Brain pericyte (primary cell): ENCODE results near the gene PDE8B.

ENCODE experiments used
- DNase-seq: peaks from one replicate; pipeline ENCODE4 v3.0.0-alpha.2; 2012; ENCODE audit warnings: low read depth, low spot score

Gene PDE8B

DNA sequence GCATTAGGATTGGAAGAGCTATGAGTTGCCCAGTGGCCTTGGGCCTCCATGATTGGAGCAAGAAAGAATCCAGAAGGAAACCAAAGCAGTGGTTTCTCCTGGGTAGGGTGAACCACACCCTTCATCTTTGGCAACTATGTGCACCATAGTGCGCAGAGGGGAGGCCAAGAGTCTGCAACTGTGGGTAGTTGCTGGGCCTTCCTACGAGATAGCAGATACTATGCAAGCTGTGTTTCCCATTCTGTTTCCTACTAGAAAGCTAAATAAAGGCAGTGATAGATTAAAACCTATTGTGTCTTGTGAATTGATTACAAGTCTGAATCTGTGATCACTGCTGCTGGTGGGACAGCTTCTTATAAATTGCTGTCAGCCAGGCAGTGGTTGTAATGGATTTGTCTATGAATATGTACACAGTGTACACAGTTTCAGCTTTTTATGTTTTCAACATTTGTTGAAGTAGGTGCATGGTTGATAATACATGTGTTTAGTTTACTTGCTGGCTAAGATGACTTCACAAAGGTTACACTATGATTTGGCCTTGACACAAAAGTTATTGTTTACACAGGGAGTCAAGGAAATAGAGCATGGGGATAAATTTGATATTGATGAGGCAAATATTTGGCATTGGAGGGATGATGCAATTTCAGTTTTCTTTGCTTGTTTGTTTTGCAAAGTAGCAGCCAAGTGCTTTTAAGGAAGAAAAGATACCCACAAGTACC lies 23.7 kb upstream of the PDE8B start:
- DNase-seq = no peak

DNA sequence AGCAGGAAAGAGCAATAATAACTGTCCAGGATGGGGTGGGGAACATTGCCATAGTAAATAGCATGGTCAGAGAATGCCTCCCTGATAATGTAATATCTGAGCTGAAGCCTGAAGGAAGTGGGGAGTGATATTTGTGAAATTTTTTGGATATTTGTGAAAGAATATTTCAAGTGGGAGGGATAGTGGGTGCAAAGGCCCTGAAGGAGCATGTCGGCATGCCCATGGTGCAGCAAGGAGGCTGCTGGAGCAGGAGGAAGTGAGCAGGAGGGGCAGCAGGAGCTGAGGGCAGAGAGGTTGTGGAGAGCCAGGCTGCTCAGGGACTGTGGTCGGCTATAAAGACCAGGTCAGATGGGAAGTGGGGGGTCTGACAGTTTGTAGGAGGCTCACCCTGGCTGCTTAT lies 21.1 kb upstream of the PDE8B start:
- no peak for DNase-seq

DNA sequence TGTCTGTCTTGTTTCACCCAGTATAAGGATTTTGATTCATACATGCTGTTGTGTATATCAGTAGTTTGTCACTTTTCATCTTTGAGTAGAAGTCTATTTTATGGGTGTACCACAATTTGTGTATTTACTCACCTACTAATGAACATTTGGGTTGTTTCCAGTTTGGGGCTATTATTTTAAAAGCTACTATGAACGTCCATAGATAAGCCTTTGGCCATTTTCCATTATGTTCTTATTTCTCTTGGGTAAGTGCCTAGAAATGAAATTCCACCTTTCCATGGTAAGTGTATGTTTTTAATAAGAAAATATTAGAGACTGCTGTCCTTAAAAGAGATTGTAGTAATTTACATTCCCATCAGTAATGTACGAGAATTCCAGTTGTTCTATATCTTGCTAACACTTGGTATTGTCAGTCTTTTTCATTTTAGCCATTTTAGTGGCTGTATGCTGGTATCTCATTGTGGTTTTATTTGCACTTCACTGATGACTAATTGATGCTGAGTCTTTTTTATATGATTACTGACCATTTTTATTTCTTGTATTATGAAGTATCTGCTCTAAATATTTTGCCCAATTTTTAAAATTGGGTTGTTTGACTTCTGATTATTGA lies 17.9 kb upstream of the PDE8B start:
- DNase-seq = no peak

DNA sequence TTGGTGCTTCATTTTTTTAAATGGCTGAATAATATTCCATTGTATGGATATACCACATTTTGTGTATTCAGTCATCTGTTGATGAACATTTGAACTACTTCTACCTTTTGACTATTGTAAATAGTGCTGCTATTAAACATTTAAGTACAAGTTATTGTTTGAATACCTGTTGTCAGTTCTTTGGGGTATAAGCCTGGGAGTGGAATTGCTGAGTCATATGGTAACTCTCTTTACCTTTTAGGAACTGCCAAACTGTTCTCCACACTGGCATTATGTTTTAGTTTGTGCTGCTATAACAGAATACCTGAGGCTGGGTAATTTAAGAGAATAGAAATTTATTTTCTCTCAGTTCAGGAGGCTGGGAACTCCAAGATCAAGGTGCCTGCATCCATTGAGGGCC lies 15.7 kb upstream of the PDE8B start:
- DNase-seq = no peak

DNA sequence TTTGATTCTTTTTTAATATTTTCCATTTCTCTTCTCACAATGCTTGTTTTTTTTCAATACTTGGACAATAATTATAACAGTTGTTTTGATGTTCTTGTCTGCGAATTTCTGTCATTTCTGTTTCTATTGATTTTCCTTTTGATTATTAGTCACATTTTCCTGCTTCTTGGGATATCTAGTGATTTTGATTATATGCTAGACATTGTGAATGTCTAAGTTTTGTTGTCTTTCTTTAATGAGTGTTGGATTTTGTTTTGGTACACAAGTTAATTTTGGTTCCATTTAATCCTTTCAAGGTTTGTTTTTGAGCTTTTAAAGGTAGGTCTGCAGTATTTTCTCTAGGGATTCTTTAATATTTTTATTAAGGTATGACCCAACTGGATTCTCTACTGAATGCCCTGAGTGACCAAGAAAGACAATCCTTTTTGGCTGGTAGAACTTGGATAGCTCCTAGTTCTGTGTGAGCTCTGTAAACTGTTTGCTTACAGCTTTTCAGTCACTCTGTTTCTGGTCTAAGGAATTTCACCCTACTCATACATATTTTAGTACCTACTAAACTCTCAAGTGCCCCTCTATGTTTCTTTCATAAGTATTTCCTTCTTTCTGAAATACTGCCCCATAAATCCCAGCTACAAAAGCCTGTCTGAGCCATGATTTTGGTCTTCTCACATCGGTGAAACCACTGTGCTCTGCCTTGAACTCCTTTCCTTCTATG lies 12.5 kb upstream of the PDE8B start:
- DNase-seq = no peak

DNA sequence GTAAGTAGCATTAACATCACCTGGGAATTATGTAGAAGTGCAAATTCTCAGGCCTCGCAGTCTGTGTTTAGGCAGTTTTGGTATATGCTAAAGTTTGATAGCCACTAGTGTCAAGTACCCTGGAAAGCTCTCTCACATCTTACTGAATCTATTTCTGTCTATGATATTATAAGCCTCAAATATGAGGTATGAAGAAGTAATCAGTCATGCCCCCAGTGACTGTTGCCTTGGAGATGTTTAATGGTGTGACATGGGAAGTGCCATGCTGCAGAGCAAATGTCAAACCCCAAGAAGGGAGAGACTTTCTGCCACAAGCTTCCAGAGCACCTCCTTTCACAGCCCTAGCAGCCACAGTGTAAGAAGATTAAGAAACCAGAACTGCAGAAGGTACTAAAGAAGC lies 9.8 kb upstream of the PDE8B start:
- DNase-seq = no peak

DNA sequence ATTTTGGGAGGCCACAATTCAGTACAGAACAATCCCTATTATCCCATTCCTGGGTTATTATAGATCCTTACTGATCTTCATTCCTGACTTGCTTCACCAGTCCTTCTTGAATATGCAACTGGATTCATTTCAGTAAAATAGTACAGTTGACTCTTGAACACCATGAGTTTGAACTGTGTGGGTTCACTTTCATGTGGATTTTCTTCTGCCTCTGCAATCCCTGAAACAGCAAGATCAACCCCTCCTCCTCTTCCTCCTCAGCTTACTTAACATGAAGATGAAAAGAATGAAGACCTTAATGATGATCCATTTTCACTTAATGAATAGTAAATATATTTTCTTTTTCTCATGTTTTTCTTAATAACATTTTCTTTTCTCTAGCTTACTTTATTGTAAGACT lies 8.3 kb upstream of the PDE8B start:
- no peak for DNase-seq

DNA sequence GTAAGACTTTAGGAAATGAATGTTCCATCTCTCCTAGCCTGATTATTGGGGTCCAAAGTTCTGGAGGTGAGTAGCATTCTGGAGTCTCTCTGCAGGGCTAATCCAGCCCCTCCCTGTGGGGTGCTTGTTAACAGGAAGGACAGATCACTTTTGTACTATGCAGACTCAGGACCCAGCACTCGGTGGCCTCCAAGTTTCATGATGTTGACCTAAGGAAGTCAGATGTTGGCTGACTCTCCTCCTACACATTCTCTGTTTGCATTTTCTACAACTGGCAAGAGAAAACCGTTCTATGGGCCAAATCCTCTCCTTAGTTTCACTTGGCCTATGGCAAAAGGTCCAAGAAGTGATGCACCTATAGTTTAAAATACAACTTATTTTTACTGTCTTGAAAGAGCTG lies 5.5 kb upstream of the PDE8B start:
- no peak for DNase-seq

DNA sequence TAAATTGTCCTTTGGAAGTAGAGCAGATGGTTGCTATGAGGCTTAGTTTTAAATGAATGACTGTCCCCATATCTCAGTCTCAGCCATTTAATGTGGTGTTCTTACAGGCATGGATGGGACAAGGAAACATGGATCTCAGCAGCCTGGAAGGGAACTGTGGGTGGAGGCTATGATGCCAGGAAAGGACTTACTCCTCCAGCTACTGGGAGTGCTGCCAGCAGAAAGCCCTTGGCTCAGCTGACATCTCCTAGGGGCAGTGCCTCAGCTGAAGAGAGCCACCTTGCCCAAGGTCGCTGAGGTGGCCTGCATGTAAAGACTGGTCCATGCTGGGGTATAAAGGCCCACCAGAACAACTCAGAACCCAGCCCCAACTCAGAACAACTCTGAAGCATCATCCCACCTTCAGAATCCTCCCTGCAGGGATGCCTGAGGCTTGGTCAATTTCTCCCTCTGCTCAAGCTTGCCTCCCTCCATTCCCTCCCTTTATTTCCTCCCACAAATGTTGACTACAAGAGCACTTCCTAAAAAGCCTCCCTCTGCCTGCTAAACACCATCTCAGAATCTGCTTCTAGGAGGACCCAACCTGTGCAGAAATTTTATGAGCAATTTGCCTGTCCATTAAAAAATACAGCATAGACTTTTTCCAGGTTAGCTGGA lies 1.8 kb upstream of the PDE8B start:
- no peak for DNase-seq

DNA sequence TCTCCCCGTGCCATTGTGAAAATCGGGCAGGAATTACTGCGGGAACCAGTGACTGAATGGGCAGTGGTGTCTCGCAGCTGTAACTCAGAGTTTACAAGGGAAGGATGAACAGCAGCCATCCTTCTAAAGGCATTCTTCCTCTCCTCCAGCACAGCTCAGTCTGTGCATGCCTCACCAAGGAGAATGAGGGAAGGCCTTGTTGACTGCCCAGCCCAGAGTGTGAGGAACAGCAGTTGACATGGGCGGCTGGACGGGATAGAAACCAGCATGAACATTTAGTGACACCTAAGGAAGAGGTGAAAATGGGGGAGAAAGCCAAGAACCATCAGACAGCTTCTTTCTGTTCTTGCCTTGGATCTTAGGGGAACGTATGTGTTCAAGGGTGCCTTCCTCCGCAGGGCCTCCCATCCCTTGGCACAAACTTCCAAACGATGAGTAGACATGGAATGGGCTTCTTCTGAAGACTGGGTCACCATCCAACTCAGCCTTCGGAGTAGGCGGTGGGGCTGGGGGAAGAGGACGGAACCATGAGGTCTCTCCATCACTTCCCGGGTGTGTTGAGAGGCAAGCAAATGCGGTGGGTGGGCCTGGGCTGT lies 887 bp upstream of the PDE8B start:
- no peak for DNase-seq

DNA sequence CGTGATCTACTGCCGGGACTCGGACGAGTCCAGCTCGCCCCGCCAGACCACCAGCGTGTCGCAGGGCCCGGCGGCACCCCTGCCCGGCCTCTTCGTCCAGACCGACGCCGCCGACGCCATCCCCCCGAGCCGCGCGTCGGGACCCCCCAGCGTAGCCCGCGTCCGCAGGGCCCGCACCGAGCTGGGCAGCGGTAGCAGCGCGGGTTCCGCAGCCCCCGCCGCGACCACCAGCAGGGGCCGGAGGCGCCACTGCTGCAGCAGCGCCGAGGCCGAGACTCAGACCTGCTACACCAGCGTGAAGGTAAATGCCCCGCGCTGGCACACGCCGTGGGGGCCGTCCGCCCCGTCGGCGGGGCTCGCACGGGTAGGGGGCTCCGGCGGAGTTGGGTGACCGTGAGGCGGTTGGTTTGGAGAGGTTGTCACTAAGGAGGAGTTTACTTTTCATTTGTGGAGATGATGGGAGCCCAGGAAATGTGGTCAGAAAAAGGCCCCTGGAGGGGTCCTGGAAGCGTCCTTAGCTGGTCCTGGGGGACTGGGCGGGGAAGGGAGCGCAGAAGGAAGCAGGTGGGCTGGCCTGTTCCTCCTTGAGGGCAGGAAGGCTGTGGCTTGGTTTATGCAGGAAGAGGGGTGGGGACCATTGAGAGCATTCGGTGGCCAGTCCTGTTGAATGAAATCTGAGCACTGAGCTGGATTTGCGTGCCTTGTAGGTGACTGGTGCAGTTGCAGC lies 647 bp downstream of the PDE8B start:
- DNase-seq = no peak

DNA sequence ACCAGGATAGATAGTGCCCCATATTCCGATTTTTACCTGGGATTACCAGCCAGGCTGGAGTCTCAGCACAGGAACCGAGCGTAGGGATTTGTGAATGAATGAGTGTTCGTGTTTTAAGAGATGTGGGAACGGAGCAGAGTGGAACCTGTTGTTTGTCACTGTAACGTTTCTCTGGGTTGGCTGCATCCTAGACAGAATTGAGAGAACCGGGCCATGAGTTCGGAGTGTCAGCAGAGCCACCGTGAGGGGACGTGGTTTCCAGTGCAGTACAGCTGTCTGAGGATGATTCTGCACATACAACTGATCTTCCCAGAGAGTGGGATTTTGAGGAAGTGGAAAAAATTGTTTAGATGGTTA lies 1.2 kb downstream of the PDE8B start:
- no peak for DNase-seq

DNA sequence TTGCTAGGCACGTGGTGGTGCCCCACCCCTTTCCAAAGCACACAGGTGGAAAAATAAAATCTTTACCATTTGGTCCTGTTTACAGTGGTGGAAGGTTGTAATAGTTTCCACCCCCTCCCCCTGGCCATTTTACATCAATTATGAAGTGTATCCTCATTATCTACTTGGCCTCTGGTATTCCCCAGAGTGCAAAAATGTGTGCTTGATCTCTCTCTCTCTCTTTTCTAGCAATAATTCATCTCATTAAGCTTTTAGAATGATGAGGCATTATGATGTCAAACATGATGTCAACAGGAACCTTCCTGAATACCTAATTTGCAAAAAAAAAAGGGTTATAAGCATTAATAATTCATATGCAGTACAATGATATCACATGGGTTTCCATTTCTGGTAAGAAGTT lies 3.1 kb downstream of the PDE8B start:
- DNase-seq = no peak

DNA sequence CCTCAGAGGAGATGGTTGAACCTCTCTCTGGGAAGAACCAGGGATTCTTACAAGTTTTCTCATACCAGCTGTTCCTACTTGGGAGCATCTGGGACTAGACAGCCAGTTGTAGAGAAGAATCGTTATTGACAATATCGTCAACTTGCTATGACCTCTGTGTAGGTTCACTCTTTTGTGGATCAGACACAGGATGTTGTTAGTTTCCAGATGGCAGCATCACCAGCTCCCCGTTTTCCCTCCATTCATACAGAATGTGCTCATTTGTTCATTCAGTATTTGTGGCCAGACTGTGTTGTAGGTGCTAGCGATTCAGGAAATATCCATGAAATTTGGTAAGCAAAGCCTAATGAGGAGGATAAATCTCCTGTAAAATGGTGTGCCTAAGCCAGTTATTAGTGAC lies 3.7 kb downstream of the PDE8B start:
- no peak for DNase-seq

DNA sequence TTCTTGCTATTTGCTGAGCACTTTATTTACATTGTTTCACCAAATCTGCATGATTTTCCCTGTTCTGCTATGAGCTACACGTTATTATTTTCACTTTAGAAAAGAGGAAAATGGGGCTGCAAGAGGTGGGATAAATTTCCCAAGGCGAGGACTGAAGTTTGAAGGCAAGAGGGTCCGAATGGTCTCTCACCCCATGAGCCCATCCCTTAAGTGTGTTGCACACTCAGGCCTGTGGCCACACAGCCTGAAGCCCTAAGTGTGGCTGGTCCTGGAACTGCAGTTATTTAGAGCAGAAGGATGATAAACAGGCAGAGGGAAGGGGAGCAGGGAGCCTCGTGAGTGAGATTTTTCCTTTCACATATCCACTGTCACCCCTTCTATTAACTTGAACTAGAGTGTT lies 7.8 kb downstream of the PDE8B start:
- DNase-seq = no peak

DNA sequence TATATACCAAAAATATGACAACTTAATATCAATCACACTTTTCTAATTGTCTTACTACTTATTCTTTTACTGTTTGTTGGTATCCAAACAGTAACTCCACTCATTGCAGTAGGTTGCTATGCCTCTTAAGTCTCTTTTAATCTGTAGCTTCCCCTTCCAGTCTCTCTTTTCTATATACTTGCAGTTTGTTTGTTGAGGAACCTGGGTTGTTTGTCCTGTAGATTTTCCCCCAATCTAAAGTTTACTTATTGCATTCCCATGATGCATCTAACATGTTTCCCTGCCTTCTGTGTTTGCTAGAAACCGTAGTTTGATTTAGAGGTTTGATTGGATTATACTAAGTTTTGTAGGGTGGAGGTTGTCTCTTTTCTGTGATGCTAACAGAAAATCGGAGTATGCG lies 10.6 kb downstream of the PDE8B start:
- no peak for DNase-seq

DNA sequence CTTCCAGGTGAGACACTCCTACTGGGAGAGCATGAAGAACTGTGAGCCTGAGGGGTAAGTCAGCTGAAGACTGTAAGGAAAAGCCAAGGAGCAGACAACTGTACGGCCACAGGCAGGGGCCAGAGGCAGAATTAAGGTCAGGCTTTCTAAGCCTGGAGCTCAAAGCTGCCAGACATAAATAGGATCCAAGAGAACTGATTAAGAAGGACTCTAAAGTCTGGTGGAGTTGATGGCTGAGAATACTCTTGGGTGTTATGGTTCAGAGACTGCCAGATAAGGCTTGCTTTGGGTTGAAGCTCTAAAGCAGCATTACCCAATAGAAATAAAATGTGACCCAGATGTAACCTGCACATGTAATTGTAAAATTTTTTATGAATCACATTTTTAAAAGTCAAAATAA lies 12.2 kb downstream of the PDE8B start:
- no peak for DNase-seq

DNA sequence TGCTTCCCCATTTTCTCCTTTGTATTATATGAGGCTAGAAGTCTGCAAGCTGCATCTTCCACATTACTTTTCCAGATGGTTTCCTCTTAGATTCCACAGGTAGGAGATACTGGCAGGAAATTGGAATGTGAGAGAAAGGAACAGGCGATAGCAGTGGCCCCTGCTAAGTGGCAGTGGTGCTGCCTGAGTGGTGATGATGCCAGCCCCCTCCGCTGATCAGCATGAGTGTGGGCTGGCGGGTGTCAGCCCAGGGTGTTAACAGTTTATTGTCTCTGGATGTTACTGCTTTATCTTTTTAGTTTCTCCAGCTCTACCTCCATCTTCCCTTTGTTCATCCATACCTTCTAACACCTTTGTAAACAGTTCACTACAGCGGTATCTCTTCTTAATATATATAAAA lies 13.2 kb downstream of the PDE8B start:
- DNase-seq = no peak

DNA sequence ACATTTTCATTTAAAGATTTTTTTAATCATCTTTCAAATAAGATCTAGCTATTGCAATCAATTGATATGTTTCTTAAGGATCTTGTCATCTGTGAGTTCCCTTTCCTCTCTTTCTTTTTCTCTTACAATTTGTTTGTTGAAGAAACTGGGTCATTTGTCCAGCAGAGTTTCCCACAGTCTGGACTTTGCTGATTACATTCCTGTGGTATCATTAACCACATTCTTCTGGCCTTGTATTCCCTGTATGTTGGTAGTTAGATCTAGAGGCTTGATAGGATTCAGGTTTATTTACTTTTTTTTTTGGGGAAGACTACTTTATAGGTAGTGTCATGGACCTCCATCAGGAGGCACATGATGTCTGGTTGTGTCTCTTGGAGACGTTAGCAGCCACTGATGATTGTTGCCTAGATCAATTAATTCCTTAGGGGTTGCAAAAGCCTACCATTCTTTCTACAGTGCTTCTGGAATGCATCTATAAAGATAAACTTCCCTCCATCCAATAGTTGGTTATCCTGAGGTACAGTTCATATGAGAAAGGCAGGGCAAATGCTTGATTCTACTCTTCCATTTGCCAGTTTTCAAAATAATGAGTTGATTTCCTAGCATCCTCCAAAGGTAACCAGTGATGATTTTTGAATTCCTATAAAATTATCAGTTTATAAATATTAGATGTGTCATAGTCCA lies 14.3 kb downstream of the PDE8B start:
- DNase-seq = no peak

DNA sequence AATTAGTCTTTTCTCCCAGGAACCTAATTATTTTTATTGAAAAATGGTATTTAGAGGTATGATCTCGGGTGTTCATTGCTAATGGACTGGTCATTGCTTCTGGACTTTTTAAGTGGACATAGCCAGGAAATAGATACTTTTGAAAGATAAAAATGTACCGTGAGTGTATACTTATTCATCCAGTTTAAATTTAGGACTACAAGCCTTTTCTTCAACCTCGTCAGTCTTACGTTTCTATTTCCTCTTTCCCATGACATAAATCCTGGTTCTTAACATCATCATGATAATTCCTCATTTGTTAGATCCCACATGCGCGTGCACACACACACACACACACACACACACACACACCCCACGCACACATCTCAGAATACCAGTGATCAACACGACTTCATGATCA lies 15.1 kb downstream of the PDE8B start:
- DNase-seq = no peak

DNA sequence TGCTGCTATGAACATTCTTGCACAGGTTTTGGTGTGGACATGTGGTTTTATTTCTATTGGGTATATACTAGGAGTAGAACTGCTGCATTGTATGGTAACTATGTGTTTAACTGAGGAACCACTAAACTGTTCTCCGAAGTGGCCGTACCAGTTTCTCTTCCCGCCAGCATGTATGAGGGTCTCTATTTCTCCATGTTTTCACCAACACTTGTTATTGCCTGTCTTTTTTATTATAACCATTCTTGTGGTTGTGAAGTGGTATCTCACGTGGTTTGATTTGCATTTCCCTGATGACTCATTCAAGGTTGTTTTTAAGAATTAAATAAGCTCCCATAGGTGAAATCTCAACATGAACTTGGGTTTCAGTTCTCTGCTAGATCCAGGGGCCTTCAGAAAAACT lies 19.4 kb downstream of the PDE8B start:
- DNase-seq = no peak
